Esophagus muscularis mucosa (tissue), 4 donors: ENCODE measurements around the gene RBP4. TPM values are rescaled to one million over a fixed set of nuclear protein-coding genes. Genes with fewer than 3 reads are reported as not detected.
A peak's percentile ranks its signal among the peaks of the same experiment; 100 is the strongest.

Experiments
- DNase-seq: peaks from one replicate; pipeline ENCODE4 v3.0.0-alpha.2; 2017; ENCODE audit errors: extremely low spot score
- H3K27ac ChIP-seq, 4 donors: fragments of 200-600 bp; sonication (generic); replicated peaks in 1 of 4; 1 replicate in 3 of 4; 2 replicates in 1 of 4; pipeline ENCODE4 v1.5.1; 2016 to 2019; ENCODE audit warnings: mild to moderate bottlenecking in 1 of 4
- H3K27me3 ChIP-seq, 4 donors: fragments of 200-600 bp; sonication (generic); one replicate each; pipeline versions ENCODE4 v1.5.1 to v1.6.0; 2016 to 2019
- H3K36me3 ChIP-seq, 4 donors: fragments of 200-600 bp; sonication (generic); one replicate each; pipeline ENCODE4 v1.5.1; 2016 to 2019
- H3K4me1 ChIP-seq, 4 donors: fragments of 200-600 bp; sonication (generic); one replicate each; pipeline ENCODE4 v1.5.1; 2016 to 2019
- H3K4me3 ChIP-seq, 4 donors: fragments of 200-600 bp; sonication (generic); 1 replicate in 2 of 4; 2 replicates in 2 of 4; pipeline ENCODE4 v1.5.1; 2016 to 2019; ENCODE audit warnings: mild to moderate bottlenecking in 4 of 4, moderate library complexity in 1 of 4
- H3K9me3 ChIP-seq, 4 donors: fragments of 200-600 bp; sonication (generic); 1 replicate in 3 of 4; 2 replicates in 1 of 4; pipeline ENCODE4 v1.5.1; 2016 to 2019
- EP300 ChIP-seq: sonication (generic); formaldehyde crosslinking; IDR thresholded peaks from one replicate; pipeline ENCODE4 v1.6.1; 2017; ENCODE audit warnings: antibody characterized with exemption
- POLR2A ChIP-seq: fragments of 450-650 bp; IDR thresholded peaks from one replicate; pipeline ENCODE4 v1.6.1; 2017; ENCODE audit warnings: antibody characterized with exemption, moderate library complexity, mild to moderate bottlenecking, low read depth
- POLR2AphosphoS5 ChIP-seq, 2 donors: sonication (generic); formaldehyde crosslinking; IDR thresholded peaks; one replicate each; pipeline ENCODE4 v1.6.1; 2017; ENCODE audit warnings: antibody characterized with exemption in 2 of 2
- WGBS: methylation state at CpG from one replicate; pipeline ENCODE4 v1.1.5; 2018; 5-methylcytosine and 5-hydroxymethylcytosine counted together
- intact Hi-C: fragments of 100-400 bp; cut with DNase I; formaldehyde crosslinking; loops from one replicate; pipeline ENCODE4 v1.15.1; 2023
- total RNA-seq, 4 donors: library from RNA; depleted of rRNA; stranded (reverse); fragments of >200 nt; gene quantifications; one replicate each; pipeline versions ENCODE4 v1.1.0 to v1.2.1, GENCODE V29; 2016
- TF ChIP-seq, protein P1 (sequence below), 3 experiments: fragments of 200-600 bp in 2 of 3; fragments of 450-650 bp in 1 of 3; sonication (generic) in 2 of 3; IDR thresholded peaks; one replicate each; pipeline ENCODE4 v1.5.1; 2017 to 2019; ENCODE audit warnings: antibody characterized with exemption in 3 of 3, mild to moderate bottlenecking in 2 of 3, moderate library complexity in 1 of 3

Gene RBP4
- total RNA-seq = 1 to 10 TPM in 1 of 4 donors, under 1 TPM in 2, not detected in 1; 0.83 to 2.0 (median 0.99) TPM

DNA sequence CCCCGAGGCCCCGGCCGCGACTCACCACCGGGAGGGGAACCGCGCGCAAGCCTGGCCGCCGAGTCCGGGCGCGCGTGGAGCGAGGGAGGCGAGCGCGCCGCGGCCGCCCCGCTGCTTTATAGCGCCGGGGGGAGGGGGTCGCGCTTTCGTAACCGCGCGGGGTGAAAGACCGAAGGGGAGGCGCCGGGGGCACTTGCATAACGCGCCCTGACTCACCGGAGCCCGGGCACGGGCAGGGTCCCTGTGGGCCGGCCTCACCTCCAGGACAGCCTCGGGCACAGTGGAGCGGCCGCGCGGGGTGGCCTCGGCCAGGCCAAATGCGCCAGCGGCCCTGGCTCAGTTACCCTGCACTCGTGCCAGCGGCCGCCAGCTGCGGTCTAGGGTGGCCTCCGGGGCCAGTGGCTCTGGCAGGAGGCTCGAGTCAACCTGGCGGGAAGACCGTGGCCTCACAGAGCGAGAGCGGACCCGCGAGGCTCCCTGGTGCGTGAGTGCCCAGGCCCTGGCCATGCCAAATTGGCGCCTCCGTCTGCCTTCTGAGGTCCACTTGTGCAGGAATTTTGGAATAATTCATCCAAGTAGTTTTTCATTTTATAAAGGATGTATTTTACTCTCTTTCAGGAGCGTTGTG lies at the start of gene RBP4:
TSS of gene RBP4 (minus strand) at position 90 of the 628 bp plus-strand sequence. CDS start 207 bp downstream, outside the sequence.
- Histone ChIP-seq H3K36me3 (no peaks in the 10 kb centered on the region), H3K4me3 (peak within 1 kb of the TSS; percentile 42 to 55 (median 46)), H3K9me3 (no peaks in the 10 kb centered on the region), H3K4me1 (peaks cover 7 to 20% (median 16%) of the 10 kb centered on the region in 4 donors), H3K27me3 (peaks cover 0 to 53% (median 18%) of the 10 kb centered on the region in 4 donors), H3K27ac (no peak within 1 kb of the TSS)
- TF ChIP-seq POLR2A (no peak), POLR2AphosphoS5 (IDR thresholded peaks at IDR 0.05) (no peak), EP300 (no peak)
- TF ChIP-seq, protein P1, sequence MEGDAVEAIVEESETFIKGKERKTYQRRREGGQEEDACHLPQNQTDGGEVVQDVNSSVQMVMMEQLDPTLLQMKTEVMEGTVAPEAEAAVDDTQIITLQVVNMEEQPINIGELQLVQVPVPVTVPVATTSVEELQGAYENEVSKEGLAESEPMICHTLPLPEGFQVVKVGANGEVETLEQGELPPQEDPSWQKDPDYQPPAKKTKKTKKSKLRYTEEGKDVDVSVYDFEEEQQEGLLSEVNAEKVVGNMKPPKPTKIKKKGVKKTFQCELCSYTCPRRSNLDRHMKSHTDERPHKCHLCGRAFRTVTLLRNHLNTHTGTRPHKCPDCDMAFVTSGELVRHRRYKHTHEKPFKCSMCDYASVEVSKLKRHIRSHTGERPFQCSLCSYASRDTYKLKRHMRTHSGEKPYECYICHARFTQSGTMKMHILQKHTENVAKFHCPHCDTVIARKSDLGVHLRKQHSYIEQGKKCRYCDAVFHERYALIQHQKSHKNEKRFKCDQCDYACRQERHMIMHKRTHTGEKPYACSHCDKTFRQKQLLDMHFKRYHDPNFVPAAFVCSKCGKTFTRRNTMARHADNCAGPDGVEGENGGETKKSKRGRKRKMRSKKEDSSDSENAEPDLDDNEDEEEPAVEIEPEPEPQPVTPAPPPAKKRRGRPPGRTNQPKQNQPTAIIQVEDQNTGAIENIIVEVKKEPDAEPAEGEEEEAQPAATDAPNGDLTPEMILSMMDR (IDR thresholded peaks at IDR 0.05) = no peak
- WGBS = 8% methylated on average over 22 of the region's 63 CpGs
- DNase-seq = no peak
- intact Hi-C loops = no loop called here

DNA sequence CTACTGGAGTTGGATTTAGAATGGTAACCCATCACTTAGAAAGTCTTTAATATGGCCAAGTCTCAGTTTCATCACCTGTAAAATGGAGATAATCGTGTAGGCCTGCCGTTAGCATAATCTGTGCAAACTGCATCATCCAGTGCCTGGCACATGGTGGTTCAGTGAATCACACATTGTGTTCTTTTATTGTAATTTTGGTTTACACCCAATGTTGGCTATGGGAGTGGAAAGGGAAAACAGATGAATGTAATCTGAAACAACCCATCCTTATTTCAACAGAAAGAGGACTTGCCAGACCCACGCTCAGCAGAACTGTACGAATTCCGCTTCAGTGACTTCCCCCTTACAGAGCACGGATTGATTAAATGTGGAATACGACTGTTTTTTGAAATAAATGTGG lies 38.8 kb upstream of the RBP4 start:
- H3K27ac ChIP-seq = no peak overlapping the region
- TF ChIP-seq, protein P1 (IDR thresholded peaks at IDR 0.05) = no peak
- no peak for TF ChIP-seq POLR2AphosphoS5 (IDR thresholded peaks at IDR 0.05)
- TF ChIP-seq EP300 = no peak
- TF ChIP-seq POLR2A = no peak
- DNase-seq = no peak
- no peak overlapping the region for H3K4me3 ChIP-seq
- intact Hi-C loops = no loop called here
- no peaks in the 10 kb centered on the region for H3K9me3 ChIP-seq
- H3K27me3 ChIP-seq = peaks cover 0 to 4% (median 0%) of the 10 kb centered on the region in 4 donors
- H3K36me3 ChIP-seq = no peaks in the 10 kb centered on the region
- H3K4me1 ChIP-seq = no peaks in the 10 kb centered on the region
- 93% methylated on average over 7 of the region's 7 CpGs for WGBS

DNA sequence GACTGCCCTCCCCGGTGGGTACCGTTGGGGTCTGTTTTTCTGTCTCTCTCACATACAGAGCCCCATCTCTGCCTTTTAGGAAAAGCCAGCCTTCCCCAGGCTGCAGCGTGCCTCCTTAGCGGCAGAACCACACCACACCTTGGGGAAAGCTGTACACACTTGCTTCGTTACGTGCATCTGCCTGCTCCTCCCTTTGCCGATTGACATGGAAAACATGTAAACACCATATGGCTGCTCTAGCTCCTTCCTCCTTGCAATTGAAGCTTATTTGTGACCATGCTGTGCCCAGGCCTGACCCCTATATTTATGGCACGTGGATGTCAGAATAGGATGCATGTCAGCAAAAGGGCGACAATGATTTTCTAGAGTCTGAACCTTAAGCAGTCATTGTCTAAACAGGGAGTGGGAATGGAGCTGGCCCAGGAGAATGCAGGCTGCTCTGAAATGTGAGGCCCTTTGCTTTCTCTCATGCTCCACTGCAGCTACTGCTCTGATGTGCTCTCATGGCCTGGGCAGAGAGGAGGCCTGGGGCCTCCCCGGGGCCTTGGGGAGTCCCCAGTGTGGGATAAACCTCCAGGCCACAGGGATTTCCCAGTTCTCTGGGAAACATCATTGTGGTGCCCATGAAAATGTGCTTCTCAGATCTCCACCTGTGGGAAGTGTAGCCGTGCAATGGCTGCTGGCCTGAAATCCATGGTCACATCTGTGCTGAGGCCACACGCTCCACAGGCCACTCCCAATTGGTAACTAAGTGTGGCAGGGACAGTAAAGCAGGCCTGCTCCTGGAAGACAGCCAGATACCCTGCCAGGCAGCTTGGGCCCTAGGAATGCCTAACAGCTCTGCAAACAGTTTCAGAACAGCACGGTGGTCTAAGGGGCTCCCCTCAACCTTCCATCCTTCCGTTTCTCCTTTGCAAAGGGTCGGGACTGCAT lies 29.9 kb upstream of the RBP4 start:
- TF ChIP-seq POLR2A = no peak
- no peak for TF ChIP-seq POLR2AphosphoS5 (IDR thresholded peaks at IDR 0.05)
- TF ChIP-seq, protein P1 (IDR thresholded peaks at IDR 0.05) = no peak
- TF ChIP-seq EP300 = no peak
- Histone ChIP-seq H3K4me1 (no peaks in the 10 kb centered on the region), H3K9me3 (no peaks in the 10 kb centered on the region), H3K27me3 (no peaks in the 10 kb centered on the region), H3K4me3 (no peak overlapping the region), H3K36me3 (no peaks in the 10 kb centered on the region), H3K27ac (no peak overlapping the region)
- WGBS = 85% methylated on average over 11 of the region's 15 CpGs
- DNase-seq = peak; percentile 86
- intact Hi-C loops = no loop called here

DNA sequence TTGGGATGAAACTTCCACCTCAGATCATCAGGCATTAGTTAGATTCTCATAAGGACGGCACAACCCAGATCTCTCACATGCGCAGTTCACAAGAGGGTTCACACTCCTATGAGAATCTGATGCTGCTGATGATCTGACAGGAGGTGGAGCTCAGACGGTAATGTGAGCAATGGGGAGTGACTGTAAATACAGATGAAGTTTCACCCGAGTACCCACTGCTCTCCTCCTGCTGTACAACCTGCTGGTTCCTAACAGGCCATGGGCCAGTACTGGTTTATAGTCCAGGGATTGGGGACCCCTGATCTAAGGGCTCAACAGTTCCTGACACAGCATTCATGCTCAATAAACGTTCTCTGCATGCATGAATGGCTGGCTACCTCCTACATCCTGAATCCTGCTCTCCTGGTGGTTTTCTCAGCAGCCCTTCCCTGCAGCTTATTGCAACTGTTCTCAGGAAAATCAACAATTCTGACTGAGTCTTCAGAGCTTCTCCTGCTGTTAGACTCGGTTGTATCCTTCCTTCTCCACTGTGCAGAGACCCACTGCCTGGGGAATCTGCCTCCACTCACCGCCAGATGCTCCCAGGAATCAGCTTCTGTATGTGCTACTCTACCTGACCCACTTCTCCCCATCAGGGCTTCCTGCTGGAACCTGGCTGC lies 28.7 kb upstream of the RBP4 start:
- H3K27me3 ChIP-seq = no peaks in the 10 kb centered on the region
- no peaks in the 10 kb centered on the region for H3K36me3 ChIP-seq
- intact Hi-C loops = no loop called here
- no peak overlapping the region for H3K27ac ChIP-seq
- 62% methylated on average over 7 of the region's 7 CpGs for WGBS
- peak; percentile 34 for DNase-seq
- no peak overlapping the region for H3K4me3 ChIP-seq
- no peaks in the 10 kb centered on the region for H3K4me1 ChIP-seq
- no peaks in the 10 kb centered on the region for H3K9me3 ChIP-seq
- TF ChIP-seq EP300 (no peak), POLR2A (no peak), POLR2AphosphoS5 (IDR thresholded peaks at IDR 0.05) (no peak)
- TF ChIP-seq, protein P1 (IDR thresholded peaks at IDR 0.05) = no peak
